Natural killer cell treated with Interleukin-12 subunit alpha and Interleukin-12 subunit beta and Interleukin-15 and Interleukin-18, amount 100 ng/mL, for 72 hours (primary cell): Measurements from ENCODE around the gene KCNQ5. TPM values are rescaled to one million over a fixed set of nuclear protein-coding genes. Genes with fewer than 3 reads are reported as not detected.

ENCODE experiments used
- ATAC-seq, 2 donors: fragments of 150-1000 bp; cut with Tn5 transposase in 1 of 2; sonication (Bioruptor Pico), chemical (Tn5 transposase) in 1 of 2; 2 replicates each; pipeline ENCODE4 v1.10.0; 2021
- DNase-seq: peaks from one replicate; pipeline ENCODE4 v3.0.0; 2022; ENCODE audit warnings: low spot score
- H3K27ac Mint-ChIP-seq, 2 donors: 1 replicate in 1 of 2; 2 replicates in 1 of 2; pipeline ENCODE4 v1.8.0; 2022; ENCODE audit warnings: mixed read lengths in 2 of 2, mild to moderate bottlenecking in 1 of 2, moderate library complexity in 1 of 2
- H3K27me3 Mint-ChIP-seq, 2 donors: 1 replicate in 1 of 2; 2 replicates in 1 of 2; pipeline ENCODE4 v1.8.0; 2022; ENCODE audit warnings: mixed read lengths in 2 of 2
- H3K36me3 Mint-ChIP-seq: one replicate; pipeline ENCODE4 v1.8.0; 2022; ENCODE audit warnings: mixed read lengths
- H3K4me1 Mint-ChIP-seq, 2 donors: 1 replicate in 1 of 2; 2 replicates in 1 of 2; pipeline ENCODE4 v1.8.0; 2022; ENCODE audit warnings: low read depth in 2 of 2, mixed read lengths in 2 of 2, mild to moderate bottlenecking in 1 of 2
- H3K4me3 Mint-ChIP-seq: one replicate; pipeline ENCODE4 v1.8.0; 2022; ENCODE audit warnings: mixed read lengths
- H3K9me3 Mint-ChIP-seq: 2 replicates; pipeline ENCODE4 v1.8.0; 2022; ENCODE audit warnings: mixed read lengths
- total RNA-seq, 2 donors: library from RNA; stranded (reverse); gene quantifications; one replicate each; pipeline ENCODE4 v1.2.3, GENCODE V29; 2022

The KCNQ5 gene
- total RNA-seq, 2 donors from 2014 or later = 3.8 to 13.3 TPM

- Mint-ChIP-seq H3K27me3 (no peaks in the 10 kb centered on the region), H3K4me3 (no peak overlapping the region), H3K27ac (no peak overlapping the region), H3K36me3 (no peaks in the 10 kb centered on the region), H3K4me1 (peaks cover 0 to 2% of the 10 kb centered on the region in 2 donors), H3K9me3 (no peaks in the 10 kb centered on the region)
- DNase-seq (no peak), ATAC-seq (no peak)
Measured at GRCh38 chr6:72950114-72950860, 328.4 kb downstream of the KCNQ5 start.

- Mint-ChIP-seq H3K4me1 (peaks cover 0 to 2% of the 10 kb centered on the region in 2 donors), H3K27ac (peak overlapping the region in 1 of 2 donors; percentile 32), H3K4me3 (no peak overlapping the region), H3K9me3 (no peaks in the 10 kb centered on the region), H3K36me3 (no peaks in the 10 kb centered on the region), H3K27me3 (no peaks in the 10 kb centered on the region)
- ATAC-seq (no peak), DNase-seq (no peak)
Measured at GRCh38 chr6:72952808-72953630, 331.2 kb downstream of the KCNQ5 start.

GRCh38 chr6:72953971-72954381 is 332.1 kb downstream of the KCNQ5 start:
- peaks cover 0 to 2% of the 10 kb centered on the region in 2 donors for H3K4me1 Mint-ChIP-seq
- no peak for DNase-seq
- no peaks in the 10 kb centered on the region for H3K36me3 Mint-ChIP-seq
- no peaks in the 10 kb centered on the region for H3K27me3 Mint-ChIP-seq
- H3K27ac Mint-ChIP-seq = no peak overlapping the region
- no peak for ATAC-seq
- H3K4me3 Mint-ChIP-seq = no peak overlapping the region
- H3K9me3 Mint-ChIP-seq = no peaks in the 10 kb centered on the region

GRCh38 chr6:72954716-72955115 is 332.9 kb downstream of the KCNQ5 start:
- no peak for ATAC-seq
- Mint-ChIP-seq H3K4me3 (no peak overlapping the region), H3K9me3 (no peaks in the 10 kb centered on the region), H3K36me3 (no peaks in the 10 kb centered on the region), H3K27me3 (no peaks in the 10 kb centered on the region), H3K27ac (no peak overlapping the region), H3K4me1 (peaks cover 0 to 2% of the 10 kb centered on the region in 2 donors)
- DNase-seq = no peak

- ATAC-seq = no peak
- H3K27ac Mint-ChIP-seq = no peak overlapping the region
Measured at GRCh38 chr6:72955666-72956065, 333.8 kb downstream of the KCNQ5 start.

GRCh38 chr6:72956272-72956671 is 334.4 kb downstream of the KCNQ5 start:
- Mint-ChIP-seq H3K27ac (no peak overlapping the region), H3K4me1 (peaks cover 0 to 2% of the 10 kb centered on the region in 2 donors), H3K4me3 (no peak overlapping the region), H3K36me3 (no peaks in the 10 kb centered on the region), H3K9me3 (no peaks in the 10 kb centered on the region), H3K27me3 (no peaks in the 10 kb centered on the region)
- DNase-seq (no peak), ATAC-seq (no peak)

More at GRCh38 chr6:72955666-72956065, 333.8 kb downstream of the KCNQ5 start:
- Mint-ChIP-seq H3K27me3 (no peaks in the 10 kb centered on the region), H3K4me1 (peaks cover 0 to 2% of the 10 kb centered on the region in 2 donors), H3K36me3 (no peaks in the 10 kb centered on the region), H3K4me3 (no peak overlapping the region), H3K9me3 (no peaks in the 10 kb centered on the region)
- DNase-seq = no peak

- Mint-ChIP-seq H3K36me3 (no peaks in the 10 kb centered on the region), H3K4me3 (no peak overlapping the region), H3K27me3 (no peaks in the 10 kb centered on the region), H3K4me1 (no peaks in the 10 kb centered on the region), H3K9me3 (no peaks in the 10 kb centered on the region), H3K27ac (no peak overlapping the region)
- ATAC-seq (no peak), DNase-seq (no peak)
Measured at GRCh38 chr6:72959821-72960220, 338.0 kb downstream of the KCNQ5 start.

GRCh38 chr6:72963946-72964345 is 342.1 kb downstream of the KCNQ5 start:
- H3K36me3 Mint-ChIP-seq = no peaks in the 10 kb centered on the region
- H3K4me1 Mint-ChIP-seq = no peaks in the 10 kb centered on the region
- H3K9me3 Mint-ChIP-seq = no peaks in the 10 kb centered on the region
- no peak for DNase-seq
- ATAC-seq = no peak
- no peaks in the 10 kb centered on the region for H3K27me3 Mint-ChIP-seq
- H3K4me3 Mint-ChIP-seq = no peak overlapping the region
- no peak overlapping the region for H3K27ac Mint-ChIP-seq

GRCh38 chr6:72966628-72967280 is 344.9 kb downstream of the KCNQ5 start:
- Mint-ChIP-seq H3K36me3 (no peaks in the 10 kb centered on the region), H3K4me3 (no peak overlapping the region), H3K9me3 (no peaks in the 10 kb centered on the region), H3K27me3 (no peaks in the 10 kb centered on the region), H3K27ac (no peak overlapping the region), H3K4me1 (no peaks in the 10 kb centered on the region)
- ATAC-seq (no peak), DNase-seq (no peak)

- no peaks in the 10 kb centered on the region for H3K27me3 Mint-ChIP-seq
- ATAC-seq (no peak), DNase-seq (no peak)
- no peaks in the 10 kb centered on the region for H3K36me3 Mint-ChIP-seq
- H3K4me1 Mint-ChIP-seq = peaks cover 0 to under 1% of the 10 kb centered on the region in 2 donors
- H3K4me3 Mint-ChIP-seq = no peak overlapping the region
- no peaks in the 10 kb centered on the region for H3K9me3 Mint-ChIP-seq
- no peak overlapping the region for H3K27ac Mint-ChIP-seq
Measured at GRCh38 chr6:72967329-72967728, 345.5 kb downstream of the KCNQ5 start.

GRCh38 chr6:72968704-72969103 is 346.8 kb downstream of the KCNQ5 start:
- no peaks in the 10 kb centered on the region for H3K9me3 Mint-ChIP-seq
- H3K4me1 Mint-ChIP-seq = peaks cover 0 to 3% of the 10 kb centered on the region in 2 donors
- no peak overlapping the region for H3K4me3 Mint-ChIP-seq
- DNase-seq (no peak), ATAC-seq (no peak)
- H3K27ac Mint-ChIP-seq = no peak overlapping the region
- H3K36me3 Mint-ChIP-seq = no peaks in the 10 kb centered on the region
- no peaks in the 10 kb centered on the region for H3K27me3 Mint-ChIP-seq

- no peaks in the 10 kb centered on the region for H3K9me3 Mint-ChIP-seq
- ATAC-seq (no peak), DNase-seq (no peak)
- H3K27me3 Mint-ChIP-seq = no peaks in the 10 kb centered on the region
- H3K4me1 Mint-ChIP-seq = peaks cover 0 to 3% of the 10 kb centered on the region in 2 donors
- no peak overlapping the region for H3K27ac Mint-ChIP-seq
- no peak overlapping the region for H3K4me3 Mint-ChIP-seq
- H3K36me3 Mint-ChIP-seq = no peaks in the 10 kb centered on the region
Measured at GRCh38 chr6:72969666-72970065, 347.8 kb downstream of the KCNQ5 start.

GRCh38 chr6:72972579-72972978 is 350.7 kb downstream of the KCNQ5 start:
- ATAC-seq (no peak), DNase-seq (no peak)
- peaks cover 0 to 12% of the 10 kb centered on the region in 2 donors for H3K4me1 Mint-ChIP-seq
- no peaks in the 10 kb centered on the region for H3K36me3 Mint-ChIP-seq
- H3K4me3 Mint-ChIP-seq = no peak overlapping the region
- H3K27ac Mint-ChIP-seq = no peak overlapping the region
- no peaks in the 10 kb centered on the region for H3K27me3 Mint-ChIP-seq
- no peaks in the 10 kb centered on the region for H3K9me3 Mint-ChIP-seq

- H3K9me3 Mint-ChIP-seq = no peaks in the 10 kb centered on the region
- DNase-seq (no peak), ATAC-seq (no peak)
- no peak overlapping the region for H3K4me3 Mint-ChIP-seq
- no peak overlapping the region for H3K27ac Mint-ChIP-seq
- H3K36me3 Mint-ChIP-seq = no peaks in the 10 kb centered on the region
- H3K4me1 Mint-ChIP-seq = peaks cover 0 to 12% of the 10 kb centered on the region in 2 donors
- no peaks in the 10 kb centered on the region for H3K27me3 Mint-ChIP-seq
Measured at GRCh38 chr6:72974276-72974675, 352.4 kb downstream of the KCNQ5 start.
